GM19035 (cell line): ENCODE results near the gene CELSR1.

ENCODE experiments used
- ATAC-seq: cut with Tn5 transposase; IDR thresholded peaks from one replicate; pipeline ENCODE4 v1.9.1; 2021; ENCODE audit not compliant: unreplicated experiment

The CELSR1 gene

GRCh38 chr22:46576556-46577367, 39.3 kb upstream of the CELSR1 start:
- ATAC-seq: peak; percentile 57

- ATAC-seq: peak; percentile 17
These were observed 38.6 kb upstream of the CELSR1 start for GRCh38 chr22:46575911-46576555.

GRCh38 chr22:46574993-46575910, 37.8 kb upstream of the CELSR1 start:
- no peak for ATAC-seq

- no peak for ATAC-seq
These were observed 37.1 kb upstream of the CELSR1 start for GRCh38 chr22:46574438-46574992.

GRCh38 chr22:46573781-46574437, 36.5 kb upstream of the CELSR1 start:
- no peak for ATAC-seq

- no peak for ATAC-seq
These were observed 35.7 kb upstream of the CELSR1 start for GRCh38 chr22:46572911-46573780.

GRCh38 chr22:46571642-46572250, 34.3 kb upstream of the CELSR1 start:
- no peak for ATAC-seq

- no peak for ATAC-seq
These were observed 32.7 kb upstream of the CELSR1 start for GRCh38 chr22:46569848-46570695.

GRCh38 chr22:46569055-46569847, 31.8 kb upstream of the CELSR1 start:
- no peak for ATAC-seq

- no peak for ATAC-seq
These were observed 30.8 kb upstream of the CELSR1 start for GRCh38 chr22:46568102-46568809.

GRCh38 chr22:46567471-46567870, 30.1 kb upstream of the CELSR1 start:
- ATAC-seq: no peak

GRCh38 chr22:46564084-46564714, 26.8 kb upstream of the CELSR1 start:
- ATAC-seq: no peak

- no peak for ATAC-seq
These were observed 26.1 kb upstream of the CELSR1 start for GRCh38 chr22:46563381-46564083.

- ATAC-seq: no peak
These were observed 24.1 kb upstream of the CELSR1 start for GRCh38 chr22:46561435-46561905.

- no peak for ATAC-seq
These were observed 23.4 kb upstream of the CELSR1 start for GRCh38 chr22:46560696-46561295.
